Heart left ventricle (tissue), 16 donors: ENCODE data around the gene PPP1R9B. TPM values are rescaled to one million over a fixed set of nuclear protein-coding genes. Genes with fewer than 3 reads are reported as not detected.

Experiments used
- ATAC-seq, 4 donors: fragments of 200-7000 bp; cut with Tn5 transposase; one replicate each; pipeline ENCODE4 v1.9.1; 2020 to 2022; ENCODE audit warnings: moderate library complexity in 4 of 4, mild to moderate bottlenecking in 3 of 4, moderate number of reproducible peaks in 1 of 4
- DNase-seq, 5 donors: peaks; one replicate each; pipeline ENCODE4 v3.0.0-alpha.2; 2020
- H3K27ac ChIP-seq, 12 donors: fragments of 200-600 bp; sonication (generic) in 4 of 12; one replicate each; pipeline versions ENCODE4 v1.5.0 to v1.8.0; 2016 to 2022; ENCODE audit warnings: mild to moderate bottlenecking in 2 of 12
- H3K27me3 ChIP-seq, 9 donors: fragments of 200-600 bp; sonication (generic) in 2 of 9; one replicate each; pipeline versions ENCODE4 v1.5.1 to v1.8.0; 2016 to 2022; ENCODE audit warnings: mild to moderate bottlenecking in 3 of 9
- H3K36me3 ChIP-seq, 9 donors: fragments of 200-600 bp; sonication (generic) in 2 of 9; one replicate each; pipeline versions ENCODE4 v1.5.0 to v1.8.0; 2018 to 2022; ENCODE audit warnings: mild to moderate bottlenecking in 2 of 9
- H3K4me1 ChIP-seq, 12 donors: fragments of 200-600 bp; sonication (generic) in 4 of 12; one replicate each; pipeline versions ENCODE4 v1.5.0 to v1.8.0; 2016 to 2022; ENCODE audit warnings: mild to moderate bottlenecking in 3 of 12
- H3K4me3 ChIP-seq, 12 donors: fragments of 200-600 bp; sonication (generic) in 4 of 12; one replicate each; pipeline versions ENCODE4 v1.5.0 to v1.8.0; 2017 to 2022; ENCODE audit warnings: mild to moderate bottlenecking in 9 of 12, moderate library complexity in 4 of 12
- H3K9me3 ChIP-seq, 12 donors: fragments of 200-600 bp; sonication (generic) in 4 of 12; one replicate each; pipeline versions ENCODE4 v1.5.0 to v1.8.0; 2016 to 2022; ENCODE audit warnings: mild to moderate bottlenecking in 1 of 12
- POLR2A ChIP-seq, 2 donors: fragments of 450-650 bp; IDR thresholded peaks; one replicate each; pipeline ENCODE4 v1.6.1; 2017; ENCODE audit warnings: antibody characterized with exemption in 2 of 2, mild to moderate bottlenecking in 2 of 2, moderate library complexity in 2 of 2
- WGBS, 4 donors: extraction: QIAGEN DNeasy Blood & Tissue Kit in 2 of 4; methylation state at CpG; one replicate each; pipeline versions ENCODE4 v1.1.5 to v1.1.7; 2013 to 2018; 5-methylcytosine and 5-hydroxymethylcytosine counted together
- intact Hi-C, 10 donors: fragments of 100-400 bp; cut with DNase I; formaldehyde crosslinking; loops; one replicate each; pipeline versions ENCODE4 v1.11.1 to v1.14.2; 2022
- polyA plus RNA-seq, 2 donors: library from polyadenylated mRNA; stranded (reverse); fragments of 200-250 nt; gene quantifications; one replicate each; pipeline ENCODE4 v1.2.3, GENCODE V29; 2013
- total RNA-seq, 9 donors: library from RNA; depleted of rRNA in 2 of 9; stranded (reverse); fragments of >200 nt in 2 of 9; fragmentation: NEBNext Ultra II Directional in 3 of 9; extraction: Animal tissue kit (Norgen Biotek cat#: 25700) in 3 of 9; gene quantifications; one replicate each; pipeline versions ENCODE4 v1.1.0 to v1.2.4, GENCODE V29; 2016 to 2023
- TF ChIP-seq, protein P1 (sequence below), 12 donors: fragments of 200-600 bp; sonication (generic) in 4 of 12; IDR thresholded peaks; one replicate each; pipeline versions ENCODE4 v1.5.0 to v1.8.0; 2018 to 2022; ENCODE audit warnings: antibody characterized with exemption in 12 of 12, mild to moderate bottlenecking in 5 of 12
- donor health status: ischemic (EF 13 %, LVEDD 7.1; RV severe dilation, severe dysfunction).
- donor health status: healthy with polysubstance abuse.
- donor health status: DM: no; HTN: yes; CAD: no.
- donor health status: DM: no; HTN: no; CAD: no.
- donor health status: ischemic (EF 25% LVEDD 6.9; RV normal size, moderate dysfunction).
- donor health status: ischemic (EF 25% LVEDD 5.7; RV mildly dilated, moderate dysfunction).
- donor health status: healthy.
- donor health status: DM: yes; HTN: yes; CAD: no.
- donor health status: ischemic (EF 35%, LVEDD 5.7; RV mildly dilated, moderate dysfunction).
- donor health status: nonischemic (EF 11% LVEDD 7.7; RV severe dilation, severe dysfunction).
- donor health status: DM: yes; HTN: yes; CAD: no.
- donor health status: PGD.
- donor health status: ischemic (EF 29% LVEDD 5.4; RV normal size, mild dysfunction).
- donor health status: nonischemic (EF 23%, LVEDD 6.1; RV moderate dilation, normal function).

PPP1R9B gene
- total and polyA plus RNA-seq, 11 donors = 17.0 to 55.9 (median 31.3) TPM

DNA sequence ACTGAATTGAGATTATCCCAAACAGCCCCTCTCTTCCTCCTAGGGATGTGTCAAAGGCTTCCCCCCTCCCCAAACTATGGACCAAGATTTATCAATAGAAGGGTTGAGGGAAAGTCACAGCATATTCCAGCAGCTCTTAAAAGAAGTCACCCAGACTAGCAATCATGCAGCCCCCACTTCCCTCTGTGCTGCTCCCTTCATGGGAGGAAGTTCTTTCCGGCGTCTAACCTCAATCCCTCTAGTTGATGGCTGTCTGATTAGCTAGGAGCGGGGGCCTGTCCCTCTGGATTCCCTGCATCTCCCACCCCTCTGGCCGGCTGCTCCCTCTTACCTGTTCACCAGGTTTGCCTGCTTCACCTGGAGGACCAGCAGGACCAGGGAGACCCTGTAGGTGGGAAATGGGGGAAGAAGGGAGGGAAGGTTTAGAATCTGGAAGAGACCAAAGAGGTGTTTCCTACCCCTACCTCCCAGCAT, 41.7 kb upstream of the PPP1R9B start:
- ATAC-seq = no peak
- peaks cover 0 to 100% (median 96%) of the 10 kb centered on the region in 9 donors for H3K36me3 ChIP-seq
- H3K4me1 ChIP-seq = peaks cover 0 to 18% (median 0%) of the 10 kb centered on the region in 12 donors
- no peaks in the 10 kb centered on the region for H3K27me3 ChIP-seq
- H3K27ac ChIP-seq = peak overlapping the region in 1 of 12 donors; percentile 40
- WGBS, 4 donors = 66 to 79% (median 72%) methylated on average over 4 of the region's 4 CpGs
- peak in 1 of 5 donors; percentile 24 for DNase-seq
- intact Hi-C loops = no loop called here
- no peaks in the 10 kb centered on the region for H3K9me3 ChIP-seq
- no peak overlapping the region for H3K4me3 ChIP-seq
- TF ChIP-seq POLR2A (IDR thresholded peaks at IDR 0.05) = no peak
- TF ChIP-seq, protein P1, sequence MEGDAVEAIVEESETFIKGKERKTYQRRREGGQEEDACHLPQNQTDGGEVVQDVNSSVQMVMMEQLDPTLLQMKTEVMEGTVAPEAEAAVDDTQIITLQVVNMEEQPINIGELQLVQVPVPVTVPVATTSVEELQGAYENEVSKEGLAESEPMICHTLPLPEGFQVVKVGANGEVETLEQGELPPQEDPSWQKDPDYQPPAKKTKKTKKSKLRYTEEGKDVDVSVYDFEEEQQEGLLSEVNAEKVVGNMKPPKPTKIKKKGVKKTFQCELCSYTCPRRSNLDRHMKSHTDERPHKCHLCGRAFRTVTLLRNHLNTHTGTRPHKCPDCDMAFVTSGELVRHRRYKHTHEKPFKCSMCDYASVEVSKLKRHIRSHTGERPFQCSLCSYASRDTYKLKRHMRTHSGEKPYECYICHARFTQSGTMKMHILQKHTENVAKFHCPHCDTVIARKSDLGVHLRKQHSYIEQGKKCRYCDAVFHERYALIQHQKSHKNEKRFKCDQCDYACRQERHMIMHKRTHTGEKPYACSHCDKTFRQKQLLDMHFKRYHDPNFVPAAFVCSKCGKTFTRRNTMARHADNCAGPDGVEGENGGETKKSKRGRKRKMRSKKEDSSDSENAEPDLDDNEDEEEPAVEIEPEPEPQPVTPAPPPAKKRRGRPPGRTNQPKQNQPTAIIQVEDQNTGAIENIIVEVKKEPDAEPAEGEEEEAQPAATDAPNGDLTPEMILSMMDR (IDR thresholded peaks at IDR 0.05) = no peak

DNA sequence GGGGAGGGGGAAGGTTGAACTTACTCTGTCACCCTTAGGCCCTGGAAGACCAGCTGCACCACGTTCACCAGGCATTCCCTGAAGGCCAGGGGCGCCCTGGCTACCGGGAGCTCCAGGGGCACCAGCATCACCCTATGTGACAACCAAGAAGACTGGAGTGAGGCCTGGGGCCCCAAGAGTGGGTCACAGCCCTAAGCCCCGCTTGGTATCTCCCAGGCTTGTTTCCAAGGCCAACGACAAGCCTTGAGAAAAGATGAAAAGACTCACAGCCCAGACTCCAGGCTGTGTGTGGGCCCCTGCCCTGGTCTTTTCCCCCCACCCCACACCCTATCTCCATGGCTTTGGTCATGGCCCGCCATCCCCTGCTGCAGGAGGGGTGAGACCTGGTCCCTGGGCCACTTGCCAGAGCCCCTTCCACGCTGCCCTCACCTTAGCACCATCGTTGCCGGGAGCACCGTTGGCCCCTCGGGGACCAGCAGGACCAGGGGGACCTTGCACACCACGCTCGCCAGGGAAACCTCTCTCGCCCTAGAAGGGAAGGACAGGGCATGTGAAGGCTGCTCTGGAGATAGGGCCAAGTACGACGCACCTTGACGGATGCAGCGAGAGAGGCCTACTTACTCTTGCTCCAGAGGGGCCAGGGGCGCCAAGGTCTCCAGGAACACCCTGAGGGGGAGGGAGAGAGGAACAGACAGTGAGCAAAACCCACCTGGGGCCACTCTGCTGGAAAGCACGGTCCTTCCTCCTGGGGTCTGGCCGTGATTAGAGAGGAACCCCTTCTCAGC, 41.1 kb upstream of the PPP1R9B start:
- no peak overlapping the region for H3K4me3 ChIP-seq
- H3K4me1 ChIP-seq = peaks cover 0 to 13% (median 0%) of the 10 kb centered on the region in 12 donors
- ATAC-seq = no peak
- TF ChIP-seq POLR2A (IDR thresholded peaks at IDR 0.05) = no peak
- TF ChIP-seq, protein P1 (IDR thresholded peaks at IDR 0.05) = no peak
- intact Hi-C loops = no loop called here
- DNase-seq = no peak
- peaks cover 0 to 100% (median 96%) of the 10 kb centered on the region in 9 donors for H3K36me3 ChIP-seq
- H3K9me3 ChIP-seq = no peaks in the 10 kb centered on the region
- H3K27ac ChIP-seq = peak overlapping the region in 2 of 12 donors; percentile 22 to 40
- H3K27me3 ChIP-seq = no peaks in the 10 kb centered on the region
- 72 to 77% (median 76%) methylated on average over 11 to 21 of the region's 21 CpGs for WGBS, 4 donors

DNA sequence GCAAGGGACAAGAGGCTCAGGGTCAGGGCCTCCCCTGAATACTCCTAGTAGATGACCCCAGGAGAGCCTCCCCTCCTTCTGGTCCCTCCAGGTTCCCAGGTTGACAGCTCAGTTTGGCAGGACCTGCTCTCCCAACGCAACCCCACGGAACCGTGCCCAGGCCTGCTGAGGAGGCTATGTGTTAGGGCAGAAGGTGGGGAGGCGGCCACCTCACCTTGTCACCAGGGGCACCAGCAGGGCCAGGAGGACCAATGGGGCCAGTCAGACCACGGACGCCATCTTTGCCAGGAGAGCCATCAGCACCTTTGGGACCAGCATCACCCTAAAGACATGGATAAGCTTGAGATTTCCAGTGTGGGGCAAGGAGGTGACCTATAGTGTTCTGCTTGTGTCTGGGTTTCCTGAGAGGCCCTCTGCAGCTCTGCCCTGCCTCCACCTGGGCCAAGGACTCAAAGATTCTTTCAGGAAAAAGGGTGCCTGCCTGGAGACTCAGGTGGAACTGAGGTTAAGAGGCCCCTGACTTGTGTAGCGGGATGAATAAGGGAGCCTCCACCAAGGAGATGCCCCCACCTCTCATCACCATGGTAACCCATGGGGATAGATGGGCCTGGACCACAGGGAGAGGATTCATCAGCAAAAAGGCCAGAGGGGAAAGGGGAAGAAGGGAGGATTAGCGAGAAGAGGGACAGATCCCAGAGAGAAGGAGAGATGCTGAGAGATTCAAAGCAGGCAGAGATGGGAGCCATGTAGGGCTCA, 40.3 kb upstream of the PPP1R9B start:
- Histone ChIP-seq H3K27me3 (no peaks in the 10 kb centered on the region), H3K4me3 (no peak overlapping the region), H3K4me1 (peaks cover 0 to 13% (median 0%) of the 10 kb centered on the region in 12 donors), H3K9me3 (no peaks in the 10 kb centered on the region), H3K36me3 (peaks cover 0 to 99% (median 96%) of the 10 kb centered on the region in 9 donors), H3K27ac (peak overlapping the region in 3 of 12 donors; percentile 4 to 40 (median 22))
- ATAC-seq (no peak), DNase-seq (no peak)
- TF ChIP-seq POLR2A (IDR thresholded peaks at IDR 0.05) = no peak
- TF ChIP-seq, protein P1 (IDR thresholded peaks at IDR 0.05) = no peak
- WGBS, 4 donors = 87 to 94% (median 90%) methylated on average over 5 to 8 of the region's 8 CpGs
- intact Hi-C loops = no loop called here

DNA sequence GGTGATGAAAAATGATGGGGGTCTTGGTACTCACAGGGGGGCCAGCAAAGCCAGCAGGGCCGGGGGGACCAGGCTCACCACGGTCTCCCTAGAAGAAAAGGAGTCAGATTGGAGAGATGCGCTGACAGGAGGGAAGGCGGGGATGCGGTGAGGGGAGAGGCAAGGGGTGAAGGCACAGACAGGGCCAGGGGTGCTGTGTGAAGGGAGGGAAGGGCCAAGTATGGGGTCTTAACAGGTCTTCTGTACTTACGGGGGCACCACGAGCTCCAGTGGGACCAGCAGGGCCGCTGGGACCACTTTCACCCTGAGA, 39.8 kb upstream of the PPP1R9B start:
- Histone ChIP-seq H3K4me1 (peaks cover 0 to 14% (median 0%) of the 10 kb centered on the region in 12 donors), H3K27me3 (no peaks in the 10 kb centered on the region), H3K36me3 (peaks cover 0 to 99% (median 95%) of the 10 kb centered on the region in 9 donors), H3K27ac (peak overlapping the region in 3 of 12 donors; percentile 4 to 40 (median 22)), H3K4me3 (no peak overlapping the region), H3K9me3 (no peaks in the 10 kb centered on the region)
- no peak for ATAC-seq
- WGBS, 4 donors = 79 to 92% (median 84%) methylated on average over 8 of the region's 8 CpGs
- TF ChIP-seq, protein P1 (IDR thresholded peaks at IDR 0.05) = no peak
- no peak for TF ChIP-seq POLR2A (IDR thresholded peaks at IDR 0.05)
- intact Hi-C loops = no loop called here
- DNase-seq = no peak
